ENCODE measurements around the gene SERTAD3. TPM values are rescaled to one million over a fixed set of nuclear protein-coding genes. Genes with fewer than 3 reads are reported as not detected.
"Not testable (repeated sequence)": the region's sequence is repeated elsewhere in the genome, so short reads cannot be mapped to it uniquely, and the experiment has no call there.

Gene SERTAD3
- total and polyA plus RNA-seq, 2 donors from 2014 or later, result 29.9 to 38.4 TPM

DNA sequence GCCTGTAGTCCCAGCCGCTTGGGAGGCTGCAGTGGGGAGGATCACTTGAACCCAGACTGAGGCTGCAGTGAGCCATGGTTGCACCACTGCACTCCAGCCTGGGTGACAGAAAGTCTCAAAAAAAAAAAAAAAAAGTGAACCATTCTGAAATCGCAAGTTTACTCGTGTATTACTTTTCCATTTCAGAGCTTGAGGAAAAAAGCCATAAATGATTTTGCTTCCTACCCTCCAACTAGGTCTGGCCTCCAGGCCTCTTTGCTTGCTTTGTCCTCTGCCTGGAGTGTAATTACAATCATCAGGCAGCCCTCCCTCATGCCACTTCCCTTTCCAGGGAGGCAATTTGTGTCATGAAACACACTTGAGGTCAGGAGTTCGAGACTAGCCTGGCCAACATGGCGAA is 12.9 kb upstream of the SERTAD3 start:
- TF ChIP-seq, protein P1, sequence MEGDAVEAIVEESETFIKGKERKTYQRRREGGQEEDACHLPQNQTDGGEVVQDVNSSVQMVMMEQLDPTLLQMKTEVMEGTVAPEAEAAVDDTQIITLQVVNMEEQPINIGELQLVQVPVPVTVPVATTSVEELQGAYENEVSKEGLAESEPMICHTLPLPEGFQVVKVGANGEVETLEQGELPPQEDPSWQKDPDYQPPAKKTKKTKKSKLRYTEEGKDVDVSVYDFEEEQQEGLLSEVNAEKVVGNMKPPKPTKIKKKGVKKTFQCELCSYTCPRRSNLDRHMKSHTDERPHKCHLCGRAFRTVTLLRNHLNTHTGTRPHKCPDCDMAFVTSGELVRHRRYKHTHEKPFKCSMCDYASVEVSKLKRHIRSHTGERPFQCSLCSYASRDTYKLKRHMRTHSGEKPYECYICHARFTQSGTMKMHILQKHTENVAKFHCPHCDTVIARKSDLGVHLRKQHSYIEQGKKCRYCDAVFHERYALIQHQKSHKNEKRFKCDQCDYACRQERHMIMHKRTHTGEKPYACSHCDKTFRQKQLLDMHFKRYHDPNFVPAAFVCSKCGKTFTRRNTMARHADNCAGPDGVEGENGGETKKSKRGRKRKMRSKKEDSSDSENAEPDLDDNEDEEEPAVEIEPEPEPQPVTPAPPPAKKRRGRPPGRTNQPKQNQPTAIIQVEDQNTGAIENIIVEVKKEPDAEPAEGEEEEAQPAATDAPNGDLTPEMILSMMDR (IDR thresholded peaks at IDR 0.05; ENCODE audit: borderline replicate concordance, extremely low read depth, insufficient read depth), result no peak
- intact Hi-C loops (cut with DNase I), result no loop called here
- H3K4me3 ChIP-seq (ENCODE audit: low read length in 3 of 3), result no peak overlapping the region
- no peak for DNase-seq
- no peak overlapping the region for H3K9ac ChIP-seq (ENCODE audit: low read length in 3 of 3)
- H3K27ac ChIP-seq (ENCODE audit: low read depth in 2 of 2, low read length in 2 of 2), result no peak overlapping the region
- FAIRE-seq, result no peak
- H3K36me3 ChIP-seq (ENCODE audit: control insufficient read depth in 2 of 3, insufficient read depth in 3 of 3, low read length in 3 of 3), result peaks cover 0 to 3% (median 0%) of the 10 kb centered on the region in 3 donors
- H3K27me3 ChIP-seq (ENCODE audit: control insufficient read depth, insufficient read depth, low read length), result no peaks in the 10 kb centered on the region
- no peaks in the 10 kb centered on the region for H3K9me3 ChIP-seq (ENCODE audit: control insufficient read depth in 2 of 3, insufficient read depth in 1 of 3, low read length in 3 of 3)
- peaks cover 0 to 3% (median 0%) of the 10 kb centered on the region in 3 donors for H3K4me1 ChIP-seq (ENCODE audit: control insufficient read depth in 2 of 3, insufficient read depth in 2 of 3, low read depth in 1 of 3, low read length in 3 of 3)

DNA sequence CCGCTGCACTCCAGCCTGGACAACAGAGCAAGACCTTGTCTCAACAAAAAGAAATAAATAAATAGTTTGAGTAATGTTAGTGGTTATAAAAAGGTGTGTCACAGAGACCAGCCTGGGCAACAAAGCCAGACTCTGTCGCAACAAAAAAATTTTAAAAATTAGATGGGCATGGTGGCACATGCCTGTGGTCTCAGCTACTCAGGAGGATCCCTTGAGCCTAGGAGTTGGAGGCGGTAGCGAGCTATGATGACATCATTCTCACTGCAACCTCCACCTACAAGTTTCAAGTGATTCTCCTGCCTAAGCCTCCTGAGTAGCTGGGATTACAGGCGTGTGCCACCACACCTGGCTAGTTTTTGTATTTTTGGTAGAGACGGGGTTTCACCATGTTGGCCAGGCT is 9.8 kb upstream of the SERTAD3 start:
- H3K36me3 ChIP-seq (ENCODE audit: control insufficient read depth in 2 of 3, insufficient read depth in 3 of 3, low read length in 3 of 3); H3K27ac ChIP-seq (ENCODE audit: low read depth in 2 of 2, low read length in 2 of 2); intact Hi-C loops (cut with DNase I); H3K4me1 ChIP-seq (ENCODE audit: control insufficient read depth in 2 of 3, insufficient read depth in 2 of 3, low read depth in 1 of 3, low read length in 3 of 3); H3K9ac ChIP-seq (ENCODE audit: low read length in 3 of 3); H3K4me3 ChIP-seq (ENCODE audit: low read length in 3 of 3); H3K9me3 ChIP-seq (ENCODE audit: control insufficient read depth in 2 of 3, insufficient read depth in 1 of 3, low read length in 3 of 3); DNase-seq; FAIRE-seq; H3K27me3 ChIP-seq (ENCODE audit: control insufficient read depth, insufficient read depth, low read length): not testable (repeated sequence)

DNA sequence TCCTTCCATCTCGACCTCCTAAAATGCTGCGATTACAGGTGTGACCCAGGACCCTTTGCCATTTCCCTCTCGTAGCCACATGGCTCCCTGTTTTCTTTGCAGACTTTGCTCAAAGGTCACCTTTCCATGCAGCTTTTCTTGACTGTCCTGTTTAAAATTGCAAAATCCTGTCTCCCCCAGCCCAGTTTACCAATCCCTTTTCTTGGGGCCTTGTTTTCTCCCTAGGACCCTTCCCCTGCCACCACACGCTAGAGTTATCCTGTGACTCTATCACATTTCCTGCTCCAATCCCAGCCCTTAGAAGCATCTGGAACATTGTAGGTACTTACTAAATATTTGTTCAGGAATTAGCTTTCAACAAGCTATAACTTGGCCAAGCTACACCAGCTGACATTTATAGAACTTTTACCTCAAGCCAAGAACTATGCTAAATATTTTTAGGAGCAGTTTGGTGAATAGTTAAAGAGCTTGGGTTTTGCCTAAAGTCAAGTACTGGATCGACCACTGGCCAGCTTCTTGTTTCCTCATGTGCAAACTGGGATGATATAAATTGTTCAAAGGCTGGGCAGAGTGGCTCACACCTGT is 9.1 kb upstream of the SERTAD3 start:
- peaks cover 0 to 7% (median 2%) of the 10 kb centered on the region in 3 donors for H3K36me3 ChIP-seq (ENCODE audit: control insufficient read depth in 2 of 3, insufficient read depth in 3 of 3, low read length in 3 of 3)
- intact Hi-C loops (cut with DNase I), result no loop called here

DNA sequence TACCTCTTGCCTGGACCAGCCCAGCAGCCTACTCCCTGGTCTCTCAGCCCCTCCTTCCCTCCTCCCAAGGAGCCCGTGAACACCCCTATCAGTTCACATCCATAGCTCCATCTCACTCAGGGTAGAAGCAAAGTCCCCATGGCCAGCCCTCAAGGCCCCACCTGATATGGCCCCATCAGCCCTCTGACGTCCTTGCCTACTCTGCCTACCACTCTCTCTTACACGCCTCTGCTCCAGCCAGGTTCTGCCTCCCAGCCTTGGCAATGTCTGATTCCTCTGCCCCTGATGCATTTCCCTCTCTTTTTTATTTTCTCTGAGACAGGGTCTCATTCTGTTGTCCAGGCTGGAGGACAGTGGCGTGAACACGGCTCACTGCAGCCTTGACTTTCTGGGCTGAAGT is 7.9 kb upstream of the SERTAD3 start:
- DNase-seq (no peak), FAIRE-seq (no peak)
- Histone ChIP-seq H3K9me3 (ENCODE audit: control insufficient read depth in 2 of 3, insufficient read depth in 1 of 3, low read length in 3 of 3) (no peaks in the 10 kb centered on the region), H3K4me1 (ENCODE audit: control insufficient read depth in 2 of 3, insufficient read depth in 2 of 3, low read depth in 1 of 3, low read length in 3 of 3) (no peaks in the 10 kb centered on the region), H3K36me3 (ENCODE audit: control insufficient read depth in 2 of 3, insufficient read depth in 3 of 3, low read length in 3 of 3) (peaks cover 2 to 11% (median 6%) of the 10 kb centered on the region in 3 donors), H3K27ac (ENCODE audit: low read depth in 2 of 2, low read length in 2 of 2) (no peak overlapping the region), H3K27me3 (ENCODE audit: control insufficient read depth, insufficient read depth, low read length) (no peaks in the 10 kb centered on the region), H3K4me3 (ENCODE audit: low read length in 3 of 3) (no peak overlapping the region), H3K9ac (ENCODE audit: low read length in 3 of 3) (no peak overlapping the region)
- intact Hi-C loops (cut with DNase I), result no loop called here
- TF ChIP-seq, protein P1 (IDR thresholded peaks at IDR 0.05; ENCODE audit: borderline replicate concordance, extremely low read depth, insufficient read depth), result no peak

More for the DNA sequence above, 9.1 kb upstream of the SERTAD3 start:
- H3K9ac ChIP-seq (ENCODE audit: low read length in 3 of 3), result no peak overlapping the region
- H3K9me3 ChIP-seq (ENCODE audit: control insufficient read depth in 2 of 3, insufficient read depth in 1 of 3, low read length in 3 of 3), result no peaks in the 10 kb centered on the region
- H3K27ac ChIP-seq (ENCODE audit: low read depth in 2 of 2, low read length in 2 of 2), result no peak overlapping the region
- FAIRE-seq (no peak), DNase-seq (no peak)
- H3K4me3 ChIP-seq (ENCODE audit: low read length in 3 of 3), result no peak overlapping the region
- TF ChIP-seq, protein P1 (IDR thresholded peaks at IDR 0.05; ENCODE audit: borderline replicate concordance, extremely low read depth, insufficient read depth), result no peak
- no peaks in the 10 kb centered on the region for H3K4me1 ChIP-seq (ENCODE audit: control insufficient read depth in 2 of 3, insufficient read depth in 2 of 3, low read depth in 1 of 3, low read length in 3 of 3)
- H3K27me3 ChIP-seq (ENCODE audit: control insufficient read depth, insufficient read depth, low read length), result no peaks in the 10 kb centered on the region

Measured in kidney (tissue), 14 donors.